ENCODE measurements around the gene TECTA. TPM values are rescaled to one million over a fixed set of nuclear protein-coding genes. Genes with fewer than 3 reads are reported as not detected.

Gene TECTA
- total RNA-seq, 1 experiment from 2014 or later, result 0.41 TPM

GRCh38 chr11:121054266-121054665 lies 46.8 kb upstream of the TECTA start:
- Mint-ChIP-seq H3K27ac (ENCODE audit: unreplicated experiment) (no peak overlapping the region), H3K9me3 (ENCODE audit: unreplicated experiment) (no peaks in the 10 kb centered on the region), H3K4me3 (ENCODE audit: unreplicated experiment) (no peak overlapping the region), H3K27me3 (ENCODE audit: insufficient read depth, unreplicated experiment) (no peaks in the 10 kb centered on the region), H3K36me3 (ENCODE audit: insufficient read depth, unreplicated experiment) (peaks cover 7% of the 10 kb centered on the region), H3K4me1 (ENCODE audit: low read depth, unreplicated experiment) (no peaks in the 10 kb centered on the region)
- Histone ChIP-seq H3K27me3 (replicated peaks; ENCODE audit: control insufficient read depth, insufficient read depth, low read length) (no peaks in the 10 kb centered on the region), H3K36me3 (ENCODE audit: control insufficient read depth, insufficient read depth, low read length) (no peaks in the 10 kb centered on the region), H3K4me1 (peaks cover 4% of the 10 kb centered on the region; the same call in 1 of the 2 replicates), H3K9me3 (no peaks in the 10 kb centered on the region), H3K4me3 (ENCODE audit: low read depth, low read length) (no peak overlapping the region)
- BruUV-seq (replicated peaks), result no TSS peak
- intact Hi-C loops (cut with micrococcal nuclease; ENCODE audit: unreplicated experiment), result no loop called here
- ChIA-PET POLR2A (no interaction called here), CTCF (no interaction called here)
- DNase-seq, result no peak
- no peak for TF ChIP-seq CTCF (IDR thresholded peaks at IDR 0.05; ENCODE audit: insufficient read depth in 1 of 2, low read depth in 1 of 2, low read length in 1 of 2, severe bottlenecking in 1 of 2, unreplicated experiment in 1 of 2)

GRCh38 chr11:121055076-121055475 lies 46.0 kb upstream of the TECTA start:
- POLR2A ChIA-PET, result no interaction called here
- BruUV-seq (replicated peaks), result no TSS peak
- Mint-ChIP-seq H3K27ac (ENCODE audit: unreplicated experiment) (no peak overlapping the region), H3K27me3 (ENCODE audit: insufficient read depth, unreplicated experiment) (no peaks in the 10 kb centered on the region), H3K4me3 (ENCODE audit: unreplicated experiment) (no peak overlapping the region), H3K36me3 (ENCODE audit: insufficient read depth, unreplicated experiment) (peaks cover 7% of the 10 kb centered on the region), H3K4me1 (ENCODE audit: low read depth, unreplicated experiment) (no peaks in the 10 kb centered on the region), H3K9me3 (ENCODE audit: unreplicated experiment) (no peaks in the 10 kb centered on the region)
- intact Hi-C loops (cut with micrococcal nuclease; ENCODE audit: unreplicated experiment), result no loop called here
- no peaks in the 10 kb centered on the region for H3K4me1 ChIP-seq
- H3K4me3 ChIP-seq (ENCODE audit: low read depth, low read length), result no peak overlapping the region
- CTCF ChIA-PET, result no interaction called here
- TF ChIP-seq CTCF (IDR thresholded peaks at IDR 0.05; ENCODE audit: insufficient read depth in 1 of 2, low read depth in 1 of 2, low read length in 1 of 2, severe bottlenecking in 1 of 2, unreplicated experiment in 1 of 2), result no peak
- H3K36me3 ChIP-seq (ENCODE audit: control insufficient read depth, insufficient read depth, low read length), result no peaks in the 10 kb centered on the region
- H3K27me3 ChIP-seq (replicated peaks; ENCODE audit: control insufficient read depth, insufficient read depth, low read length), result no peaks in the 10 kb centered on the region
- H3K9me3 ChIP-seq, result no peaks in the 10 kb centered on the region
- no peak for DNase-seq

GRCh38 chr11:121057922-121058321 lies 43.1 kb upstream of the TECTA start:
- no peak overlapping the region for H3K4me3 ChIP-seq (ENCODE audit: low read depth, low read length)
- ChIA-PET CTCF (interaction anchor here (1.3 kb wide), 1 partner anchor 137 kb away, joined by 3 read pairs; no protein-coding TSS in a partner anchor), POLR2A (no interaction called here)
- Mint-ChIP-seq H3K36me3 (ENCODE audit: insufficient read depth, unreplicated experiment) (peaks cover 7% of the 10 kb centered on the region), H3K27me3 (ENCODE audit: insufficient read depth, unreplicated experiment) (no peaks in the 10 kb centered on the region), H3K9me3 (ENCODE audit: unreplicated experiment) (no peaks in the 10 kb centered on the region), H3K4me3 (ENCODE audit: unreplicated experiment) (no peak overlapping the region), H3K4me1 (ENCODE audit: low read depth, unreplicated experiment) (no peaks in the 10 kb centered on the region), H3K27ac (ENCODE audit: unreplicated experiment) (no peak overlapping the region)
- no peaks in the 10 kb centered on the region for H3K36me3 ChIP-seq (ENCODE audit: control insufficient read depth, insufficient read depth, low read length)
- intact Hi-C loops (cut with micrococcal nuclease; ENCODE audit: unreplicated experiment), result no loop called here
- no peak for TF ChIP-seq CTCF (IDR thresholded peaks at IDR 0.05; ENCODE audit: insufficient read depth in 1 of 2, low read depth in 1 of 2, low read length in 1 of 2, severe bottlenecking in 1 of 2, unreplicated experiment in 1 of 2)
- DNase-seq, result no peak
- H3K9me3 ChIP-seq, result no peaks in the 10 kb centered on the region
- no peaks in the 10 kb centered on the region for H3K4me1 ChIP-seq
- no peaks in the 10 kb centered on the region for H3K27me3 ChIP-seq (replicated peaks; ENCODE audit: control insufficient read depth, insufficient read depth, low read length)
- BruUV-seq (replicated peaks), result no TSS peak

Measured in Caco-2 (cell line).